A673 (cell line): ENCODE measurements around the gene NPR3. TPM values are rescaled to one million over a fixed set of nuclear protein-coding genes. Genes with fewer than 3 reads are reported as not detected.

Experiments
- BruUV-seq: library from RNA; stranded (reverse); fragments of 400-500 nt; replicated peaks from 2 replicates; lab custom pipeline; 2021; lab: Mats Ljungman, UMichigan
- CTCF ChIA-PET: fragments of 300-600 bp; sonication (Branson Sonifier 250); formaldehyde crosslinking; loops from one replicate; lab custom pipeline; 2022; ENCODE audit warnings: antibody characterized with exemption; lab: Charles Lee
- POLR2A ChIA-PET: fragments of 300-600 bp; sonication (Branson Sonifier 250); formaldehyde crosslinking; loops from one replicate; lab custom pipeline; 2022; ENCODE audit warnings: antibody characterized with exemption; ENCODE audit not compliant: low non-redundant PET; lab: Charles Lee
- DNase-seq: peaks from one replicate; pipeline ENCODE4 v3.0.0-alpha.2; 2015; ENCODE audit warnings: low spot score
- H3K27ac ChIP-seq: fragments of 200-600 bp; sonication (generic); 2 replicates; pipeline ENCODE4 v1.5.1; 2016; ENCODE audit warnings: mixed run types, low read depth, mild to moderate bottlenecking, mixed read lengths, antibody characterized with exemption, low read length; ENCODE audit not compliant: poor library complexity, severe bottlenecking
- H3K27me3 ChIP-seq: fragments of 200-600 bp; sonication (generic); replicated peaks from 2 replicates; pipeline ENCODE4 v1.6.1; 2017; ENCODE audit warnings: mixed run types, low read depth, mild to moderate bottlenecking, mixed read lengths, antibody characterized with exemption, low read length; ENCODE audit not compliant: insufficient read depth, poor library complexity
- H3K36me3 ChIP-seq: fragments of 200-600 bp; sonication (generic); 2 replicates; pipeline ENCODE4 v1.6.1; 2016; ENCODE audit warnings: mixed run types, mild to moderate bottlenecking, mixed read lengths, antibody characterized with exemption, low read length; ENCODE audit not compliant: insufficient read depth, poor library complexity, severe bottlenecking
- H3K4me1 ChIP-seq: fragments of 200-600 bp; sonication (generic); 2 replicates; pipeline ENCODE4 v1.6.1; 2017; ENCODE audit warnings: mixed run types, mild to moderate bottlenecking, mixed read lengths, antibody characterized with exemption, low read length; ENCODE audit not compliant: insufficient read depth, poor library complexity, severe bottlenecking
- H3K4me3 ChIP-seq: fragments of 200-600 bp; sonication (generic); 2 replicates; pipeline ENCODE4 v1.5.1; 2016; ENCODE audit warnings: low read depth, mixed run types, mild to moderate bottlenecking, mixed read lengths, low read length; ENCODE audit not compliant: poor library complexity, severe bottlenecking
- H3K9me3 ChIP-seq: fragments of 200-600 bp; sonication (generic); 2 replicates; pipeline ENCODE4 v1.6.1; 2016; ENCODE audit warnings: mixed run types, low read depth, mild to moderate bottlenecking, mixed read lengths, antibody characterized with exemption, low read length; ENCODE audit not compliant: poor library complexity, severe bottlenecking
- CTCF ChIP-seq: fragments of 300-800, 200-600 bp; sonication (generic); conservative IDR thresholded peaks from 2 replicates; pipeline ENCODE4 v1.5.1; 2017; ENCODE audit warnings: low read depth, mild to moderate bottlenecking, antibody characterized with exemption, low read length, moderate library complexity, mixed read lengths
- EZH2 ChIP-seq: fragments of 200-600 bp; sonication (generic); IDR thresholded peaks from 2 replicates; pipeline ENCODE4 v1.6.1; 2017; ENCODE audit warnings: borderline replicate concordance, low read depth, mild to moderate bottlenecking, mixed read lengths, antibody characterized with exemption, low read length; ENCODE audit not compliant: poor library complexity, severe bottlenecking
- intact Hi-C: fragments of 100-400 bp; cut with micrococcal nuclease; formaldehyde crosslinking; loops from one replicate; pipeline ENCODE4 v1.10.0; 2022; ENCODE audit not compliant: unreplicated experiment
- total RNA-seq: library from RNA; stranded (reverse); gene quantifications from 2 replicates; pipeline ENCODE4 v1.2.3, GENCODE V29; 2021

NPR3 gene
- total RNA-seq, 1 experiment from 2014 or later: 5.3 TPM

GRCh38 chr5:32707418-32707997 is 3.6 kb upstream of the NPR3 start:
- ChIA-PET CTCF (interaction anchor here (0.6 kb wide), 2 partner anchors 14 to 1177 kb away, joined by 4 to 6 read pairs; no protein-coding TSS in a partner anchor), POLR2A (no interaction called here)
- TF ChIP-seq CTCF: peak; percentile 62
- TF ChIP-seq EZH2: no peak
- no peaks in the 10 kb centered on the region for H3K9me3 ChIP-seq
- H3K4me1 ChIP-seq: peaks cover 4% of the 10 kb centered on the region
- H3K27ac ChIP-seq: no peak overlapping the region
- intact Hi-C loops: loop anchor here (2.0 to 5.0 kb wide), 3 partner anchors 473 to 715 kb away; no protein-coding TSS in a partner anchor
- peak; percentile 60 for DNase-seq
- no peak overlapping the region for H3K4me3 ChIP-seq
- peaks cover 21% of the 10 kb centered on the region for H3K27me3 ChIP-seq
- no peaks in the 10 kb centered on the region for H3K36me3 ChIP-seq
- BruUV-seq: no TSS peak

DNA sequence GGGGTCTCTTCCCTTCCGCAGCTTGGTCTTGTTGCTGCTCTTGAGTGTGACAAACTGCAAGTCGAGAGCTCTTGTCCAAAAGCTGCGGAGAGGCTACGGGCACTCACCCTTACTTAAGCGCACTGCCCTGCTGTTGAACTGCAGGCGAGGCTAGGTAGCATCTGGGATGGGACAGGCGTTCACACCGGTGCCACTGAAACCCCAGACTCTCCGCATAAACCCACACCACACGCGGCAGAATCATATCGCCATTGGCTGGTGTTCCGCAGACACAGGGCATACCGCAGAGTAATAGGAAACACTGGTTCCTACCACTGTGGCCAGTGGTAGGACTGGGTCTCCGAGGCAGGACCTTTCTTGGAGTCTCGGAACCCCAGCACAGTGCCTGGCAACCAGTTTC is 2.2 kb upstream of the NPR3 start:
- H3K27me3 ChIP-seq: peaks cover 35% of the 10 kb centered on the region
- H3K4me1 ChIP-seq: peaks cover 4% of the 10 kb centered on the region
- H3K36me3 ChIP-seq: no peaks in the 10 kb centered on the region
- BruUV-seq: no TSS peak
- intact Hi-C loops: loop anchor here (2.0 to 5.0 kb wide), 3 partner anchors 208 to 713 kb away; no protein-coding TSS in a partner anchor
- ChIA-PET POLR2A (no interaction called here), CTCF (interaction anchor here (0.7 to 2.4 kb wide), 2 partner anchors 591 to 671 kb away, joined by 4 to 6 read pairs; no protein-coding TSS in a partner anchor)
- H3K9me3 ChIP-seq: no peaks in the 10 kb centered on the region
- TF ChIP-seq EZH2: no peak
- no peak for TF ChIP-seq CTCF
- no peak overlapping the region for H3K27ac ChIP-seq
- no peak for DNase-seq
- no peak overlapping the region for H3K4me3 ChIP-seq

DNA sequence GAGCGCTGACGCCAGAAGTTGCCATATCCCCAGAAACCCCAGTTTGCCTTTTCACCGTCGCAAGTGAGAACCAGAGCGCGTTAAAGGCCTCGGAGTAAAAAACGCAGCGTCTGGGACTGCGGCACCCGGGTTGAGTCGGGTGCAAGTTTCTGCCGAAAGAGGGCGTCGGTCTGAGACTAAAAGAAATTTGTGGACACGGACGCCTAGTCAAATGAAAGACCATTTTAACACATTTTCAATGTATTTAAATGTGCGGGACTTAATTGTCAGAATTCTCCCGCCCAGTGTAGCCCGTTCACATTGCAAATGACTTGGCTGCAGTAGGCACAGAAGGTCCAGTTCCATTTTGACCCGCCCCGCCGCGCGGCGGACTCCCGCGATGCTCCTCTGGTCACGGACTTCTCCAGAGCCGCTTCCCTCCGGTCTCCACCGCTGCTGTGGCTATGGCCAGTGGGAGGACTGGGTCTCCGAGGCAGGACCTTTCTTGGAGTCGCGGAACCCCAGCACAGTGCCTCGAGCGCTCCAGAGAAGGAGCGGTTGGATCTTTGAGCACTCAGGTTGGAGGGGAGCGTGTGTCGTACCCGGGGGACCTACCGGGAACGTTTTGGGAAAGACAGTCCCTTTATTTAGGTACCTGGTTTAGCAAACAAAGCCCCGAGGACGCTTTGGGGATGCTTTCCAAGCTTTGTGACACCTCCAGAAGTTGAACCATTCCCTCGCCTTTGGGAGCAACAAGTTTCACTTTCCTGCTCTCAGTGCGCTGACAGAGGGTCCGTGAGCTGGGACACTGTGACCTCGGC is 1.2 kb upstream of the NPR3 start:
- peak overlapping the region; percentile 52 for H3K4me3 ChIP-seq
- intact Hi-C loops: loop anchor here (2.0 to 5.0 kb wide), 3 partner anchors 207 to 712 kb away; no protein-coding TSS in a partner anchor
- H3K9me3 ChIP-seq: no peaks in the 10 kb centered on the region
- no TSS peak for BruUV-seq
- ChIA-PET POLR2A (no interaction called here), CTCF (interaction anchor here (2.4 kb wide), 1 partner anchor 590 kb away, joined by 6 read pairs; no protein-coding TSS in a partner anchor)
- H3K27me3 ChIP-seq: peaks cover 45% of the 10 kb centered on the region
- peaks cover 4% of the 10 kb centered on the region for H3K4me1 ChIP-seq
- no peak overlapping the region for H3K27ac ChIP-seq
- DNase-seq: peak; percentile 85
- H3K36me3 ChIP-seq: no peaks in the 10 kb centered on the region
- peak; percentile 84 for TF ChIP-seq CTCF
- no peak for TF ChIP-seq EZH2
